GM21786 (cell line): ENCODE measurements around the gene HIVEP3.

ENCODE experiments used
- ATAC-seq: cut with Tn5 transposase; IDR thresholded peaks from one replicate; pipeline ENCODE4 v1.9.1; 2021; ENCODE audit not compliant: unreplicated experiment

The HIVEP3 gene

DNA sequence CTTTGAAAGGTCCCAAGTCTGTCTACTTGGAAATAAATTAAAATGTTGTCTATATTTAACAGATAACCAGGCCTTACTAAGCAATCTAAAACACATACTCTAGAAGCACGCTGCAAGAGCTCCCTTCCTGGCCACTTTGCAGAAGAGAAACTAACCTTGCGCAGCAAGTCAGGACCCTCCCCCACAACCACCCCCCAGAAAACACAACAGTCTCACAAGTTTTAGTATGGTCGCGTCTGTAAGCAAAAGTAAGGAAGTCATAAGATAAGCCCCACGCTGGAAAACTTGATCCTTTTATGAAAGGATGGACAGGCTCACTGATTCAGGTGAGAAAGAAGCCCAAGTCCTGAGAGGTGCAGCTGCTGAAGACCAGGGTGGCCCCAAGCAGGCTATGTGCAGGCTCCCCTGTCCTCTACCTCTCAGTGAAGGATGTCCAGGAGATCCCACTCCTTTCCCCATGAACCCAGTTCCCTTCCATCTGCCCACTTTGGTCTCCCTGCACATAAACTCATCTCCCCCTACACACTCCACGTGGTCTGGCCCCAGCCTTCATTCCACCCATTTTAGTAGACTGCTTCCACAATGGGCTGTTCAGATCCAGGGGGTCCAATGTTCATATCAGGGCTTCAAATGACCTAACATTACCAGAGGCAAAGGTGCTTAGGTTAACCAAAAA is 23.8 kb downstream of the HIVEP3 start:
- no peak for ATAC-seq

DNA sequence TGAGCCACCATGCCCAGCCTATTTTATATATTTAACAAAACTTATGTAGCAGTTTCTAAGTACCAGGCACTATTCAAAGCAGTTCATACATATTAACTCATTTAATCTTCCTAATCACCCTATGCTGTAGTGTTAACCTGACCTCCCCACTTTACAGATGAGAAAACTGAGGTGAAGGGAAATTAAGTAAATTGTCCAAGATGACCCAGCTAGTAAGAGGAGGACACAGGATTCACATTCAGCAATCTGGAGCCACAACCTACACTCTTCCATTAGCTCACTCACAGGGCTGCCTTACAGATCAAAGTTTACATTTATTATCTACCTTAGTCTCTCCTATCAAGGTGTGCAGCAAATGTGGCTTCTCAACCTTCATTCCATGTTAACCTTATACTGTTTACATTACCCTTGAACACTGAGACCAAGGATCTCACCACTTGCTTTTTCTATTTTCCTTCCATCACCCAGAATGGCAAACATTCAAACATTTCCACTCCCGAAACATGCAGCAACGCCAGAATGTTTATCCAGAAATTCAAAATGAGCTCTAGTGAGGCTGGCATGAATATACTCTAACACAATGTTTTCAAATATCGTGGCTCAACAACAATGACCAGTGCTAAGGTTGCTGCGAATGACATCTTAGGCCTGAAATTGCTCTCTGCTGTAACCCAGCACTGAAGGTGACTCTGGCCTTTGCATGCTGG is 24.5 kb downstream of the HIVEP3 start:
- no peak for ATAC-seq

DNA sequence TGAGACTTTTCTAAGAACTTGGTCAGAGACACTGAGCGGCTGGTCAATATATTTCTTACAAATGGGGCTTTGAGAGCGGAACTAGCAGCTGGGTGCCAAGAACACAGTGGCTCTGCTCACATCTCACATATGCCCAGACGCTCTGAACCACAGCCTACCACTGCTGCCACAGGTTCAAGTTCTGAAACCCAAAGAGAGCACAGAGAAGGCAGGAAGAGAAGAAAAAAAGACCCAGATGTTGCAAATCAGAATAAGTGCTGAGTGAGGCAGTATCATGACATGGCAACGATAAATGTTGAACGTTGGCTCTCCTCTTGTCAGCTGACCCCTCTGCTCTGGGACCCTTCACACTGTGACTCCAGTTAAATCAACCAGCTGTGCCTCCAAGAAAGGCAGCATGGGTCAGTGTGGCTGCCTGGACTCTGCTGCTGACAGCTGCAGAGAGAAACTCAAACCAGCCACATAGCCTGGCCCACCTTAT is 26.4 kb downstream of the HIVEP3 start:
- no peak for ATAC-seq

DNA sequence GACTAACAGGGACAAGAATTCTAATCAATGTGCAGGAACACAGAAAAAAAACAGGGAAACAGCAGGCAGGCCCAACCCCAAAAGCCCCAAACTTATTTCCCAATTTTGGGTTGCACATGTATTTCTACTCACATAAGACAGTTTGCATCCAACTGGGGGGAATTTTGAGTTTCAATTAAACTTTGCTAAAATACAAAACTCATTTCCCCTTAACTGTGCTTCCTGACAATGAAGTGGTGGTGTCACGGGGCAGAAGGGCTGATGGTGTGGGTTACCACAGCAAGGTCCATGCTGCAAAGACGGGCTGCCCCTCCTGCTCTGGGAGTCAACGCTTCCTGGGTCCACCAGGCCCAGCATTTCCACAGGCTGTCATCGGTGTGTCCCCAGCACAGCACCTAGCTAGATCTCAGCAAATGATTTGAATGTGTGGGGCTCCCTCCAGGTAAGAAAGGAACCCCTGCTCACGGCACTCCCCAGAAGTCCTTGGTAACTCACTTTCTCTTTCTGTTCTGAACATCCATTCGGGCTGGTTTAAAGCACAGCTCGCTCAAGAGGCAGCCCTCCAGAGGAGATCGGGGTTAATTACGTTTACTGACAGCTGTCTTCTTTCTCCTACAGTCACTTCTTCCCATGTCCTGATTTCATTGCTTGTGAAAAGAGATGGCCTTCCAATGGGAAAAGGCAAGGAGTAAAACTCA is 27.4 kb downstream of the HIVEP3 start:
- peak; percentile 84 for ATAC-seq

DNA sequence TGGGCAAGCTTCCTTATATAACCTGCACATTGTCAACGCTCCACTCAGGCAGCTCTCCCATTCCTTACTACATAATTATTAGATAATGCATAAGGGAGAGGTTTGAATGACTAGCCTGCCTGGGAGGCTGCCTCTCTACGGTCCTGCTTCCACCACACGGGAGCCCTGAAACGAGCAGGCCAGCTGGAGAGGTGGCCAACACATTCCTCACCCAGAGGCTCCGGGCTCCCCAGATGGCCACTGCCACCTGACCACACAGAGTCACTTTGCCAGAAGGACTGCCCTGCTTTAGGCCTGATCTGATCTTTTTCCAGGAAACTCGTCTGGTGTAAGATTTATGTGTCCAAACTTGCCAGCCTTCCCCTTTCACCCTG is 27.9 kb downstream of the HIVEP3 start:
- no peak for ATAC-seq

DNA sequence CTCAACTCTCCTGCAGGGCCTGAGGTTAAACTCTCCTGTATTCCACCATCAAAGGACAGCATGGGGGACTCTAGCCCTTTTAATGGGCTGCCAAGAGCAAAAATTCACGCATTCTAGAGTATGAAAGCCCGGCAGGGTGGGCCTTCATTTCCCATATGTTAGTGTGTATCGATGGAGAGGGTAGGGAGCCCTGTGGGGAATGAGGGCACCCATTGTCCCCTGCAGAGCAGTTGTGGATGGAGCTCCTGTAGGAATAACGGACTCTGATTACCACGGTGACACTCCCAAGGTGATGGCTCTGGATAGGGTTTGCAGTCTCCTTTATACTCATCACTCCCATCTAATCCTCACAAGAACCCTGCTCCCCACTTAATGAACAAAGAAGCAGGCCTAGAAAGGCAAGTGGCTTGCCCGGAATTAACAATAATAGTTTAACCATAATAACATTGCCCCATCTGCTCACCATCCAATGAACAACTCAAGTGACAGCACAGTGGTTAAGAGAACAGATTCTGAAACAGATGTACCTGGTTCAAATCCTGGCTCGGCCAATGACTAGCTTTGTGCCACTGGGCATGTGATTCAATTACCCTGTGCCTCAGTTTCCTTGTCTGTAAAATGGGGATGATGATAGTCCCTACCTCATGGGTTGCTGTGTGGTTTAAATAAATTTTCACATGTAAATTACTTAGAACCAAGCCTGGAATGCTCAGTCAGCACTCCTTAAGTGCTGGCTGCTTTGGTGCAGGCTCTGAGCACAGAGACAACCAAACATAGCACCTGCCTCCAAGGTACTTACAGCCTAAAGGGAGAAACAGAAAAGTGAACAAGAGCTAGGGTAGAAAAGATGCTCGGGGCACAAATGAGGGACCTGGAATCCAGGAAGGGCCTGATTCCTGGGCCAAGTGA is 29.0 kb downstream of the HIVEP3 start:
- no peak for ATAC-seq

DNA sequence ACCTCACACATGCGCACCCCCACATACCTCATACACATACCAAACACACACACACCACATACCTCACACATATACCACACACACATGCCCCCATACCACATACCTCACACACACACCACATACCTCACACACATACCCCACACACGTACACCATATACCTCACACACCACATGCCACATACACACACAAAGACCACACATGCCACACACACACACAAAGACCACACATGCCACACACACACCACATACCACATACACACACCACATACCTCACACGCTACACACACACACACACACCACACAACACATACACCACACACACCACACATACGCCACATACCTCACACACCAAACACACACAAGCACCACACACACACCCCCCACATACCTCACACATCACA is 30.0 kb downstream of the HIVEP3 start:
- no peak for ATAC-seq

DNA sequence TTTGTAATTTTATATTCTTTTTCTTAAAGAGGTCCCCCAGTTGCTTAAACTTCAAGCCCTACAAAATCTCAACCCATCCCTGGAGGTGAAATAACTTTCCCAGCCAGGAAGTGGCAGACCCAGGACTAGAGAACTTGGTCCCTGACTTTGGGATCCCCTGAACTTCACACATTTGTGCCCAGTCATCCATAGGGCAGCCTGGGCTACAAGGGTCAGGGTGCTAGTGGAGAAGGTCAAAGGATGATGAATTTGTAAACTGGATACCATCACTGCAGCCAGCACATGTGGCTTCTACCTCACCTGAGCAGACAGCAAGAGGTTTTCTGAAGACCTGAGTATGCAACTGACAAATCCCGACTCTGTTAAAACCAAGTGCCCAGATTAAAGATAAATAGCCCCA is 31.4 kb downstream of the HIVEP3 start:
- ATAC-seq: no peak

DNA sequence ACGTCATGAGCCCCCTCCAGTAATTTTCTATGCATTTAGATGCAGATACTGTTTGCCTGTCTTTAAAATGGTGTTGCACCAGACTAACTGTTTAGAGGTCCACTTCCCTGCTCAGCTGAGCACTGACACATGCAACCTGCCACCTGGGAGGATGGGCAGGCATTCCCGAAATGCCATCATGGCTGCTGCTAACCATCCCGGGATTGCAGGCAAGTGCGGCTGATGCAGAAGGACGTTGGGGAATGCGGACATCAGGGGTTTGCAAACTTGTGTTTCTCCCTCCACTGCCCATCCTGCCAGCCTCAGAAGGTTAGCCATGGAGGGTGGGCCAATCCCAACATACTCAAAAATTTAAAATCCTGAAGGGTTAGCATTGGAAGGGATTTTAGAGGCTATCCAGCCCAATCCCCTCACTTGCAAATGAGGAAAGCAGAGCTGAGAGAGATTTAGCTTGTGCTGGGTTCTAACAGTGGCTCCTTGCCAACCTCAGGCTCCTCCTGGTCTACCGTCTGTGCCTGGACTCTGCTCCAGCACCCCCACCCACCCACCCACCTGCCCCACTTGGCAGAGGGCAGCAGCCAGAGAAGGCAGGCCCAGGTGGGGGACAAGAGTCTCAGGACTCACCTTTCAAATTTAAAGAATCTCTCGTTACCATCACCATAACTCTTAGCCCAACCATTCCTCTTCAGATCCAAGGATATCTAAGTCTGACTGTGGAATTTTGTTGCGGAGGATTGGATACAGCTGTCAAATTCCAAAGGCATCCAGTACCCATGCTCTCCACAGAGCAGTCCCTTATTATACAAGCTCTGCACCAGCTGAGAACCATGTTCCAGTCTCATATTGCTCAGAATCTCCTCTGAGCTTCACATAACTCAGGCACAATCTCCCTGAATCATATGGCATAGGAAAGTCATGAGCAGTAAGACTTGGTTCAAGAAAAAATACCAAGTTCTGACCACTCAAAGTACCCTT is 34.2 kb downstream of the HIVEP3 start:
- ATAC-seq: no peak

DNA sequence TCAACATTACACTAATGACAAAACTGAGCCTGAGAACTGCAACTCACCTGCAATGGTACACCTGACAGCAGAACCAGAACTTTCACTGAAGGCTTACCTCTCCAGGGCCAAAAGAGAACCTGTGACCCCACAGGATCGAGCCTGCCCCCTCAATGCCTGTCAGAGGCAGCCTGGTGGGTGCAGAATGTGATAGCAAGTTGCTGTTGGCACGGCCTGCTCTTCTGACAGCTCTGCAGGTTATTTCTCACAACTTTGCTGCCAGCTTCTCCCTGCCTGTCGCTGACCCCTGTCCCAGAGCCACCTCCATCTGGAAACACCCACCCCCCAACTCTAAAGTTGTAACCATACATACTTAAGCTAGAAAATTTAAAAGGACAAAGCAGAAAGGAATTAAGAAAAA is 35.2 kb downstream of the HIVEP3 start:
- ATAC-seq: no peak

DNA sequence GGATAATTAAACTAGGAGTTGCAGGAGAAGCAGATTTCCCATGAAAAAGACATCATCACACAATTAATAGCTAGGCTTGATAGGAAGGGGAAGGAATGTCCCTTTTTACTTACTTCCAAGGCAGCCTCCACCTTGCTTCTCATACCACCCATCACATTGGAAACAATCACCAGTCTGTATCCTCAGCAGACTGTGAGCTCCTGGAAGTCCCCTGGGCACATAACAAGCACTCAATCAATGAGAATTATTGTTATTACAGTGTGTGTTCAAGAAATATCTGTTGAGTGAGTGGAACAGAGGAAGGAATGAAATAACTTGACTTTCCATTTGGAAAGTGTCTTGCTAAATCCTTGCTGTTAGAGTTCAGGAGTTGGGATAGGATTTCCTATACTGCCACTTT is 36.2 kb downstream of the HIVEP3 start:
- no peak for ATAC-seq

DNA sequence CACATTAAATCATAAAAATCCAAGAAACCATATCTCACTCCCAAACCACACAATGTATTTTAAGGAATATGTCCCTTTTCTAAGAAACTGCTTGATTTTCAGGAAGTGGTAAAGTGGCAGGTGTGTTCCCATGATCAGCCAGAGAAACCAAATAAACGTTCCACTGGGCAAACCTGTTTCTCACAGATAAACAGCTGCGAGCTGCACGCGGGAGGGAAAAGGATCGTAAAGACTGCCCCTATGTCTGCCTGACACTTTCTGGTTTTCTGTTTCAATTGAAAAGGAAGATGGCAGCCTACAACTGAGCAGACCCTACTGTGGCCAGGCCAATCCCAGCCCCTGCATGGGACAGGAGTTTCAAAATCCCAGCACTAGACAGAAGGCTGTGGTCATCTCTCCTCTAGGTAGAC is 36.6 kb downstream of the HIVEP3 start:
- no peak for ATAC-seq

DNA sequence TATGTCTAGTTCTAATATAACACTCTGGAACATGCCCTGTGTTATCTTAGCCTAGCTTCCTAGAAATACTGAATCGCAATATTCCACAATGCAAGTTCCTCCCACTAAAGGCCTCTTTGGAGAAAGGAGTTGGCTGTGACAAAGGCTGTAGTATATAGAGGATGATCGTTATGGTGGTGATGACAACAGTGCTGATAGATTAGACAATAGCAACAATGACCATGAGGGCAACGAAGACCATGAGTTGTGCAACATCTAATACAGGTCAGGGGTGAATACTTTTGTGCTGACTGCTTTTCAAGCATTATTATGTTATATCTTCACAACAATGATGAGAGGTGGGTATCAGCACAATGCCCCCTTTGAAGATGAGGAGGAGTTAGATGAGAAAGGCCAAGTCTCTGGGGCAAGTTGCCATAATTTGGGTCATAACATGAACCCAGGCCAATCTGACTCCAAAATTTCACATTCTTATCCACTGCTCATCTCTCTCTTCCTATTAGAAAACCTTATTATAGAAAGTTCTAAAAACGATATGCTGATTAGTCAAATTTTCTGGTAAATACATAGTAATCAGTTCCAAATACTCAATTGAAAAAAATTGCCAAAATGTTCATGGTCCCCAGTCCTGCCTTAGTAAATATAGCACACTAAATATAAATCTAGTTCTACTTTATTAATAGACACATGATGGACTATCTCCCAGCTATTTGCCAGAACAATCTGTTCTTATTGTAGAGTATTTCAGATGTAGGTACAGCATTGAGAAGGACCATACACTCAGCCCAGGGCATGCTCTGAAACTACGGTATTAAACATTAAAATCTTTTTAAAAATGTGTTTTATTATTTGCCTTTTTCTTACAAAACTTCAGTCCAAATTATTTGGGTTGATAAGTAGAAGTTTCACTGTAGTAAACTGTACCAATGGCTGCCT is 37.5 kb downstream of the HIVEP3 start:
- no peak for ATAC-seq

DNA sequence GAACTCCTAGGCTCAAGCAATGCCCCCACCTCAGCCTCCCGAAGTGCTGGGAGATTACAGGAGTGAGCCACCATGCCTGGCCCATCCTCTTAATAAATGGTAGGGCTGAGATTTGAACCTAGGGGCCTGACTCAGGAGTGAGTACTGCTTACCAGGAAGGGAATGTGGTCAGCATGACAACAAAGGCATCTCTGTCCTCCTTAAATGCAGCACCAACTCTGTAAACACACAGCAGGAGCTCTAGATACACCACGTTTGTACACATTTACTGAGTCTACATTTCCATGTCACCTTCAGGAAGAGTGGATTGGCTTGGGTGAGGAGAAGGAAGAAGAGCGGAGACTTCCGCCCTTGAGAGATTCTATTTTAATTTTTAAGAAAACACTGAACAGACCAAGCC is 38.5 kb downstream of the HIVEP3 start:
- no peak for ATAC-seq

DNA sequence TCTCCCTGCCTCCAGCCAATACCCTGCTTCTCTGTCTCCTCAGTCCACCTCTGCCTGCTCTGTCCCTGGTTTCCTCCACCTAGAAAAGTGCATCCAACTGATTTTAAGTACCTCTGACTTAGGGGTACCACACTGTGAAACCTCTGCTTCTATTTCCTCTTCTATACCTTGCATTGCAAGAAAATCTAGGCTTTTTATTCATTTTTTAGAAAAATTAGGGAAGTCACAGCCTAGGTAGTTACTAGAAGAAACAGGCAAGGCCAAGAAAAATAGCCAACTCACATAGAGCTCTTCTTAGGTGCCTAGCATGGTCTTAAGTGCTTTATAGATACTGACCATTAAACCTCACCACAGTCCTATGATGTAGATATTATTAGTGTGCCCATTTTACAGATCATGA is 39.1 kb downstream of the HIVEP3 start:
- ATAC-seq: no peak

DNA sequence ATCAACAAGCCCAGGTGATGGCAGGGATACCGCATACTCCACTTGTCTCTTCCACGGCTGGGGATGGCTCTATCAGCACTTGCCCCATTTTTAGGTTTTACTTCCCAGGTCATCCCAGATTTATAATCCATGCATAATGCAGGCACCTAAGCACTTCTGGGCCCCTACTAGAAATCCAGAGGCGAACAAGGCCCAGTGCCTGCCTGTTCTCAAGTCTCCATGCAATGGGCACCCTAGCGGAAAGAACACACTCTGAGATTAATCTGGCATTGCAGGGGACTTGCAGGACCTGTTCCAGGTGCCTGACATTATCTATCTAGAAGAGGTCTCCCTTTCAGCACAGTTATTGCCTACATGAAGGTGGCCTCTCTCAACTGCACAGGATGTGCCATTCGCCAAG is 39.8 kb downstream of the HIVEP3 start:
- no peak for ATAC-seq

DNA sequence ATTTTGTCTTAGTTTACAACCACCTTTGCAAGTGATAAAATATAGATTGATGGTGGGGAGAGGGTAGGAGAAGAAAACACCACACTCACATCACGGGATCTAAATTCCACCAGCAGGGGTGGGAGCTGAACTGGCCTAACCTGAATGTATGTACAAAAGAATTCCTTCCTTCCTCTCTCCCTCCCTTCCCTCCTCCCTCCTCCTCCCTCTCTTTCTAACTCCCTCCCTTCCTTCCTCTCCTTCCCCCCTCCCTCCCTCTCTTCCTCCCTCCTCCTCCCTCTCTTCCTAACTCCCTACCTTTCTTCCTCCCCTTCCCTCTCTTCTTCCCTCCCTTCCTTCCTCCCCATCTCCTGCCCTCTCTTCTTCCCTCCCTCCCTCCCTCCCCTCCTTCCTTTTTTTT is 40.2 kb downstream of the HIVEP3 start:
- ATAC-seq: no peak

DNA sequence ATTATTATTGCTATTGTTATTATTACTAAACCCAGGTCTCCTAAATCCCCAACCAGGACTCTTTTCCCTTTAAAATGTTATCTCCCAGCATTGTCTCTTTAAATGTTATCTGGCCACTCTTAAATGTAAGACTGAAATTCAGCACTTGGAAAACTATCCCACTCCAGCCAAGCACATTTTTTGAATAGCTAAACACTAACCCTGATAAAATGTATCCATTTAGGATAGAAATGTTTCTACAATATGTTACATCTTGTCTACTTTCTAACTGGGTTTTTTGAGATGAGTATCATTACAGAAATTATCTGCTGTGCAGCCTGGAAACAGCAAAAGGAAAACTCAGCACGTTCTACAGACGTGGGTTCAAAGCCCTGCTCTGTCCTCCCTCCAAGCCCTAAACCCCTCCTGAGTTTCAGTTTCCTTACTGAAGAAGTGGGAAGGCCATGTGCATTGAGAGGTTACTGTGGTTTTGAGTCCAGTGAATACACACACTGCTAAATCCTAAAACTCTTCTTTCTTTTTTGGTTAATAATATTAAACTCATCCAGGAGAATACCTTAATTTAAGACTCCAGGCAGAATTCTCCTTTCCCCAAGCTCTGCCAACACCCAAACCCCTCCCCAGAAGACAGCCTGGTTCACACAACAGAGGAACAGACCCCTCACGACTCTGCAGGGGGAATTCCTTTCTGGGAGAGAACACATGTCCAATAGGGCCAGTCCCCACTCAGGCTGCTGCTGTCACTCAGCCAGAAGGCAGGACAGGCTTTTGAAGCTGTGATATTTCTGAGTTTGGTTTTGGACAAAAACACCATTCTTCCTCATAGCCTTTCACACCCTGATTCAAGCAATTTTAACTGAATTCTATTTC is 41.9 kb downstream of the HIVEP3 start:
- ATAC-seq: no peak
